GM13976 (cell line): Measurements from ENCODE around the gene CMTM1.
A peak's percentile ranks its signal among the peaks of the same experiment; 100 is the strongest.

ENCODE experiments used
- DNase-seq: peaks from one replicate; pipeline ENCODE4 v3.0.0; 2012; ENCODE audit warnings: low spot score
- in situ Hi-C: fragments of 300-500 bp; cut with MboI; formaldehyde crosslinking; loops from one replicate; pipeline ENCODE4 v1.12.0; 2022; ENCODE audit warnings: low sequenced_read_pairs, mixed read lengths, inconsistent platforms; ENCODE audit not compliant: unreplicated experiment
- TF ChIP-seq, protein P1 (sequence below): IDR thresholded peaks from 2 replicates; pipeline ENCODE4 v1.5.1; 2012; ENCODE audit warnings: borderline replicate concordance, mild to moderate bottlenecking; ENCODE audit not compliant: insufficient read depth; ENCODE audit errors: extremely low read depth, missing control alignments, control extremely low read depth

Gene CMTM1

DNA sequence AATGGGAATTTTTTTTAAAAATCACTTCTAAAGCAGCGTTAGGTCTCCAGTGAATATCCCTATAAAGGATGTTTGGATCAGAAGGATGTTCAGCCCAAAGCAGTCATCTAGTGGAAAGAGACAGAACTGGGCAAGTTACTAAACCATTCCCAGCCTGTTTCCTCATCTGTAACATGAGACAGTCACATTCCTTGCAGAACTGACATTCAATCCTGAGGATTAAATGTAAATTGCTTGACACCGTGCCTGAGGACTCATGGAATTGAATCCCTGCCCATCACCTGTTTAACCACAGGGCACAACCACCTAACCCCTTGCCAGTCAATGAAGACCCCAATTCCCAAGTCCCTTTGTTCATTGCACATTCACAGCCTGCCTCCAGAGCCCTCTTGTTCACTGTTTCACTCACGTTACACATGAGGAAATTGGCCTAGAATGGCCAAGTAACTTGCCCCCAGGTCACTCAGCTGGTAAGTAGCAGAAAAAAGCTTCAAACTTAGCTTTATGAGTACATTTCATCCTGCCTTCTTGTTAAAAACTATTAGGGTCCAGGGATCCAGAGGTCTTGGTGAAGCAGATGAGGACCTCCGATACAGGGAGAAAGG lies 14.5 kb downstream of the CMTM1 start:
- in situ Hi-C loops = loop anchor here (10.0 kb wide), 1 partner anchor 166 kb away; no protein-coding TSS in a partner anchor
- DNase-seq = no peak
- TF ChIP-seq, protein P1, sequence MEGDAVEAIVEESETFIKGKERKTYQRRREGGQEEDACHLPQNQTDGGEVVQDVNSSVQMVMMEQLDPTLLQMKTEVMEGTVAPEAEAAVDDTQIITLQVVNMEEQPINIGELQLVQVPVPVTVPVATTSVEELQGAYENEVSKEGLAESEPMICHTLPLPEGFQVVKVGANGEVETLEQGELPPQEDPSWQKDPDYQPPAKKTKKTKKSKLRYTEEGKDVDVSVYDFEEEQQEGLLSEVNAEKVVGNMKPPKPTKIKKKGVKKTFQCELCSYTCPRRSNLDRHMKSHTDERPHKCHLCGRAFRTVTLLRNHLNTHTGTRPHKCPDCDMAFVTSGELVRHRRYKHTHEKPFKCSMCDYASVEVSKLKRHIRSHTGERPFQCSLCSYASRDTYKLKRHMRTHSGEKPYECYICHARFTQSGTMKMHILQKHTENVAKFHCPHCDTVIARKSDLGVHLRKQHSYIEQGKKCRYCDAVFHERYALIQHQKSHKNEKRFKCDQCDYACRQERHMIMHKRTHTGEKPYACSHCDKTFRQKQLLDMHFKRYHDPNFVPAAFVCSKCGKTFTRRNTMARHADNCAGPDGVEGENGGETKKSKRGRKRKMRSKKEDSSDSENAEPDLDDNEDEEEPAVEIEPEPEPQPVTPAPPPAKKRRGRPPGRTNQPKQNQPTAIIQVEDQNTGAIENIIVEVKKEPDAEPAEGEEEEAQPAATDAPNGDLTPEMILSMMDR = no peak

DNA sequence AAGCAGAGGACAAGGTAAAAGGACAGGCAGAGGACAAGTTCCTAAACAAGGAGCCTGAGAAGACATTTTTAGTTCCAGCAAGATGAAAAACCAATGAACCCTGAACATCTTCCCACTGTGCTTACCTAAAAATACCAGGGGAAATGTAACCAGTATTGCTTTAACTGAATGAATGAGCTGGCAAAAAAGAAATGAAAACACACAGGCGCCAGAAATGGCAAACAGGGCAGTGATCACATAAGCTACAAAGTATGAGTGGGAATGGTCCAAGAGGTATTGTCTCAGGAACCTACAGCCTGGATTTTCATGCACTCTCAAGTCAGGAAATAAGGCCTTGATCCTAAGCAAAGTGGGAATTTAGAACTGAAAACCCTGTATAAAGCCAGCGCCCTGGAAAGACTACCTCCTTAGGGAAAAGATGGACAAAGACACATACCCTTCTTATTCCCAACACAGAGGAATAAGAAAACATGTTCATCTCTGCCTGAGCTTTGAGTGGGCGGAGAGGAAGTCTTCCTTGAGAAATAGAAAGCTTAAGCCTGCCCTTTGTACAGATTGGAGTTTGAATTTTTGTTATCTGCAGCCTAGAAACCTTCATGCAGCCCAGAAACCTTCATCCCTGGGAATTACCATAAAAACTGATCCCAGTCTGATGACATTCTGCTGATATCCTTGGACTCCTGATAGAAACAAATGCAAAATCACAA lies 15.2 kb downstream of the CMTM1 start:
- in situ Hi-C loops = loop anchor here (10.0 kb wide), 1 partner anchor 167 kb away; no protein-coding TSS in a partner anchor
- TF ChIP-seq, protein P1 = no peak
- no peak for DNase-seq

DNA sequence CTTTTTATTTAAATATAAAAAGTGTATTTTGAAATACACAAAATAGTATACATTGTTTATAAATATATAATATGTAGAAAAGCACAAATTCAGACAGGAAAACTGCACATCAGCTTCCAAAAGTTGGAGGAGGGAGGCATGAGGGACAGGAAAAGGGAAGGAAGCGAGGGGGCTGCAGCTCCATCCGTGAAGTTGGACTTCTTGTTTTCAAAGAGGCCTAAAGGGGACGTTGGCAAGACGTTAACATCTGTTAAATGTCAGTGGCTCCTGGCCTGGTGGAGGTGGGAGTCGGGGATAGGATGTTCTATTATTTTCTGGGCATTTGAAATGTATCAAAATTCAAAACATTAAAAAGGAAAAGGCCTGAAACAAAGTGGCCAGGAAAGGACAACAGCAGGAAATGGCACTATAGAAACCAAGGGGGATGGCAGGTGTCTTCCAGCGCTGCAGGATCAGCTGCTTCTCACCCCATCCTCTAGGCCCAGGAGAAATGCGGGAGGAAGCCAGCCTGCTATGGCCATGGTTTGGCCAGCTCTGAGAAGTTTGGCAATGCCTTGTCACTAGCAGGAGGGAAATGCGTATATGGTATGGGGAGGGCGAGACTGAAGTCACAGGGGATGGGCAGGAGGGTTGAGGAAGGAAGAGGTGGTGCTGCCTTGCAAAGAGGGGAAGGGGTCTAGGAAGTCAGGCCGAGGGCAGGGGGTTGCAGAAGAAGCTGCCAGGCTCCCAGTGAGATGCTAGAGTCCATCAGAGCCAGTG lies 19.4 kb downstream of the CMTM1 start:
- in situ Hi-C loops = loop anchor here (10.0 kb wide), 1 partner anchor 171 kb away; no protein-coding TSS in a partner anchor
- DNase-seq = no peak
- TF ChIP-seq, protein P1 = no peak

DNA sequence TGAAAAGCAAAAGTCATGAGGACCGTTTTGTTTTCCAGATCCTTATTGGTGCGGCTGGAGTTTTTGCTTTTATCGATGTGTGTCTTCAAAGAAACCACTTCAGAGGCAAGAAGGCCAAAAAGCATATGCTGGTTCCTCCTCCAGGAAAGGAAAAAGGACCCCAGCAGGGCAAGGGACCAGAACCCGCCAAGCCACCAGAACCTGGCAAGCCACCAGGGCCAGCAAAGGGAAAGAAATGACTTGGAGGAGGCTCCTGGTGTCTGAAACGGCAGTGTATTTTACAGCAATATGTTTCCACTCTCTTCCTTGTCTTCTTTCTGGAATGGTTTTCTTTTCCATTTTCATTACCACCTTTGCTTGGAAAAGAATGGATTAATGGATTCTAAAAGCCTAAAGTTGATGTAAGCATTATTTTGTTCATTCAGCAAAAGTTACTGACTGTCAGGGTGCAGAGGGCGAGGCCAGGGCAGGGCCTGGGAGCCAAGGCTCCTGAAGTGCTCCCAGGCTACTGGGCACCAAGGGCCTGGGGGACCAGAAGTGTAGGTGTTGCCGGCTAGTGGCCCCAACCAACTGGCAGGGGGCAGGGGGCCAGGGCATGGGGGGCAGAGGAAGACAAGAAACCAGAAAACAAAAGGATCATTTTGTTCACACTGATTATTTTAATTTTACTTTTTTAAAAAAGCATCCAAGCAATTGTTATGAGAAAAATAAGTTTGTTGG lies 21.8 kb downstream of the CMTM1 start:
- no peak for DNase-seq
- in situ Hi-C loops = loop anchor here (10.0 kb wide), 1 partner anchor 173 kb away; no protein-coding TSS in a partner anchor
- TF ChIP-seq, protein P1 = no peak

DNA sequence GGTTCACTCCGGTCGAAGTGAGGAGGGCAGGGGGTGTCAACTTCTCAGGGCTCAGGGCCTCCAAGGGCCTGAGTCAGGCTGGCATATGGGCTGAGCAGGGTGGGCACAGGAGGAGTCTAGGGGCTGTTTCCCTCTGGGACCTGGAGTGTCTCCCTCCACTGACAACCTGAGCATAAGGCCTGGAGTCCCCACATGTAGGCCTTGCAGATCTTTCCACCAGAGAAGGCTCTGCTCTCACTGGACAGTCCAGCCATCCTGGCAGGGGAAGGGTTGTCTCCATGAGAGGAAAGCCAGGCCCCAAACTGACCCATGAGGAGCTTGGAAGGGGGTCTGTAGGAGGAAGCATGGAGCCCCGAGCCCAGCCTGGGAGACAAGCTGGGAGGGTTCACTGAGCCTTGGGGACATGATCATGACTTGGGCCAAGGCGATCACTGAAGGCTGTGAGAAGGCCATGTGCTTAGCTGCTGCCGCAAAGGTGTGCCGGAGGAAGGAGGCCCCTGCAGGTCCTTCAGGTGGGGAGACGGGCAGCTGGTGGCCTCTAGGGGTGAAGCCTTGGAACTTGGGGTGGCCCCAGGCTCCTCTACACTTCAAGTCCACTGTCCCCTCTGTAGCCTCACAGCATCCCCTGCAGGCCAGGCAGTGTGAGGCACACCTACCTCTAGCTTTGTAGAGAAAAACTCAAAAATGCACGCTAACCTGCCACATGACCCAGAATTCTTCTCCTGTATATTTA lies 22.9 kb downstream of the CMTM1 start:
- in situ Hi-C loops = loop anchor here (10.0 kb wide), 1 partner anchor 174 kb away; no protein-coding TSS in a partner anchor
- peak; percentile 87 for DNase-seq
- TF ChIP-seq, protein P1 = peak; percentile 88

GRCh38 chr16:66590322-66590721 lies 24.1 kb downstream of the CMTM1 start:
- DNase-seq = peak; percentile 50
- in situ Hi-C loops = no loop called here
- TF ChIP-seq, protein P1 = no peak
